HEK293T (cell line): ENCODE results near the gene NRDE2.

Source experiments
- CTCF ChIA-PET: fragments of 350-600 bp; formaldehyde crosslinking; extraction: SDS; loops from one replicate; lab custom pipeline; 2021; ENCODE audit warnings: antibody characterized with exemption, inconsistent platforms; lab: Yijun Ruan, JAX
- POLR2A ChIA-PET: fragments of 350-600 bp; formaldehyde crosslinking; extraction: SDS; loops from one replicate; lab custom pipeline; 2020; ENCODE audit warnings: antibody characterized with exemption, inconsistent platforms; lab: Yijun Ruan, JAX
- DNase-seq: peaks from one replicate; pipeline ENCODE4 v3.0.0; 2012; ENCODE audit warnings: mixed read lengths; ENCODE audit errors: extremely low spot score
- ARNT ChIP-seq: fragments of 450-650 bp; IDR thresholded peaks from 2 replicates; pipeline ENCODE4 v1.6.1; 2017; ENCODE audit warnings: mild to moderate bottlenecking
- BHLHE40 ChIP-seq: fragments of 450-650 bp; IDR thresholded peaks from 2 replicates; pipeline ENCODE4 v1.6.1; 2016; ENCODE audit warnings: mild to moderate bottlenecking, moderate library complexity, borderline replicate concordance
- CTBP1 ChIP-seq: fragments of 450-650 bp; IDR thresholded peaks from 2 replicates; pipeline ENCODE4 v1.6.1; 2016; ENCODE audit warnings: borderline replicate concordance
- ELF4 ChIP-seq: fragments of 450-650 bp; IDR thresholded peaks from 2 replicates; pipeline ENCODE4 v1.6.1; 2017; ENCODE audit warnings: antibody characterized with exemption
- FOXA1 ChIP-seq: fragments of 450-650 bp; IDR thresholded peaks from 2 replicates; pipeline ENCODE4 v1.6.1; 2016; ENCODE audit warnings: mild to moderate bottlenecking
- FOXK2 ChIP-seq: fragments of 450-650 bp; IDR thresholded peaks from 2 replicates; pipeline ENCODE4 v1.6.1; 2016; ENCODE audit warnings: mild to moderate bottlenecking
- FOXM1 ChIP-seq: fragments of 450-650 bp; IDR thresholded peaks from 2 replicates; pipeline ENCODE4 v1.6.1; 2017; ENCODE audit warnings: mild to moderate bottlenecking, borderline replicate concordance
- HDGF ChIP-seq: fragments of 450-650 bp; IDR thresholded peaks from 2 replicates; pipeline ENCODE4 v1.6.1; 2017; ENCODE audit warnings: antibody characterized with exemption, borderline replicate concordance
- L3MBTL2 ChIP-seq: fragments of 450-650 bp; conservative IDR thresholded peaks from 2 replicates; pipeline ENCODE4 v1.6.1; 2016; ENCODE audit warnings: mild to moderate bottlenecking
- LEF1 ChIP-seq: fragments of 450-650 bp; IDR thresholded peaks from 2 replicates; pipeline ENCODE4 v1.6.1; 2017; ENCODE audit warnings: mild to moderate bottlenecking, borderline replicate concordance
- NFRKB ChIP-seq: fragments of 450-650 bp; IDR thresholded peaks from 2 replicates; pipeline ENCODE4 v1.6.1; 2016; ENCODE audit warnings: mild to moderate bottlenecking, moderate library complexity
- PKNOX1 ChIP-seq: fragments of 450-650 bp; IDR thresholded peaks from 2 replicates; pipeline ENCODE4 v1.6.1; 2016
- SP1 ChIP-seq: fragments of 450-650 bp; IDR thresholded peaks from 2 replicates; pipeline ENCODE4 v1.6.1; 2017
- SUZ12 ChIP-seq: fragments of 450-650 bp; IDR thresholded peaks from 2 replicates; pipeline ENCODE4 v1.6.1; 2016; ENCODE audit warnings: mild to moderate bottlenecking
- TARDBP ChIP-seq: fragments of 450-650 bp; IDR thresholded peaks from 2 replicates; pipeline ENCODE4 v1.6.1; 2016
- ZNF384 ChIP-seq: fragments of 450-650 bp; IDR thresholded peaks from 2 replicates; pipeline ENCODE4 v1.6.1; 2016

NRDE2 gene

GRCh38 chr14:90361865-90362557, 30.3 kb upstream of the NRDE2 start:
- CTCF ChIA-PET = no interaction called here

GRCh38 chr14:90358359-90358758, 26.6 kb upstream of the NRDE2 start:
- no peak for TF ChIP-seq FOXA1
- TF ChIP-seq SP1 = no peak
- TF ChIP-seq ARNT = no peak
- TF ChIP-seq CTBP1 = no peak
- TF ChIP-seq PKNOX1 = no peak
- TF ChIP-seq LEF1 = no peak
- TF ChIP-seq NFRKB = no peak
- no peak for TF ChIP-seq FOXM1
- no peak for TF ChIP-seq FOXK2
- TF ChIP-seq HDGF = no peak
- no peak for TF ChIP-seq ELF4
- no peak for TF ChIP-seq SUZ12
- no peak for TF ChIP-seq L3MBTL2
- TF ChIP-seq ZNF384 = no peak
- no peak for TF ChIP-seq TARDBP
- no peak for TF ChIP-seq BHLHE40
- ChIA-PET POLR2A (no interaction called here), CTCF (no interaction called here)
- DNase-seq = no peak

More at GRCh38 chr14:90361865-90362557, 30.3 kb upstream of the NRDE2 start:
- no peak for DNase-seq
- POLR2A ChIA-PET = no interaction called here
- TF ChIP-seq HDGF (no peak), CTBP1 (no peak), PKNOX1 (no peak), LEF1 (no peak), FOXA1 (no peak), NFRKB (no peak), L3MBTL2 (no peak), BHLHE40 (no peak), FOXK2 (no peak), SUZ12 (no peak), ARNT (no peak), ZNF384 (no peak)

- CTCF ChIA-PET = no interaction called here
- TF ChIP-seq LEF1 = no peak
- TF ChIP-seq FOXA1 = no peak
- TF ChIP-seq TARDBP = no peak
- TF ChIP-seq ELF4 = no peak
- TF ChIP-seq NFRKB = no peak
- TF ChIP-seq FOXM1 = no peak
- no peak for TF ChIP-seq PKNOX1
- no peak for TF ChIP-seq BHLHE40
- no peak for TF ChIP-seq SP1
- TF ChIP-seq ARNT = no peak
- no peak for DNase-seq
- POLR2A ChIA-PET = no interaction called here
Measured at GRCh38 chr14:90356925-90357324, 25.2 kb upstream of the NRDE2 start.

GRCh38 chr14:90355540-90356518, 24.1 kb upstream of the NRDE2 start:
- POLR2A ChIA-PET = no interaction called here
- DNase-seq = no peak
- TF ChIP-seq TARDBP (no peak), SUZ12 (no peak), NFRKB (no peak), SP1 (no peak), LEF1 (no peak), PKNOX1 (no peak), ELF4 (no peak), ARNT (no peak), FOXK2 (no peak), L3MBTL2 (no peak), ZNF384 (no peak), BHLHE40 (no peak), HDGF (no peak), FOXM1 (no peak), CTBP1 (no peak), FOXA1 (no peak)
- CTCF ChIA-PET = no interaction called here
